NCI-H2107 treated with DMSO at 0.1 percent for 48 hours (cell line): Measurements from ENCODE around the gene EPHB1.

Experiments
- DNase-seq: peaks from one replicate; lab custom pipeline; 2025; ENCODE audit not compliant: unreplicated experiment; lab: John Stamatoyannopoulos, UW

The EPHB1 gene

GRCh38 chr3:135272026-135272669 is 477.1 kb downstream of the EPHB1 start:
- peak; percentile 90 for DNase-seq

- DNase-seq = no peak
Observed at GRCh38 chr3:135292162-135292561, 497.1 kb downstream of the EPHB1 start.

DNA sequence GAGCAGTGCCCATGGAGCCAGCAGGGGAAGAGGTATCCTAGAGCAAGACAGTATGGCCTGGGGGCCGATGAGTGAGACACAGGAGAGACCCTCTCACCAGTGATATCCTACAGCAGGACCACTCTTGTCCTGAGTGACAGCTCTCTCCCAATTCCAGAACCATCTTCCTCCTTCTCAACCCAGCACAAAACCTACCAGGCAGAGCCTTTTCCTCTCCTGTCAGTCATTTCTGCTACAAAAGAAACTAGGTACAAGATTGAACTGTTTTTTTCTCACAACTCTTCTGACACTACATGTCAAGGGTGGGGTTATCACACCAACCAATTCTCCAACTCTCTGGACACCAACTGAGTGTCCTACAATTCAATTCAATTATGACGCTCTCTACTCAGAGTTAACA is 506.6 kb downstream of the EPHB1 start:
- DNase-seq = no peak

DNA sequence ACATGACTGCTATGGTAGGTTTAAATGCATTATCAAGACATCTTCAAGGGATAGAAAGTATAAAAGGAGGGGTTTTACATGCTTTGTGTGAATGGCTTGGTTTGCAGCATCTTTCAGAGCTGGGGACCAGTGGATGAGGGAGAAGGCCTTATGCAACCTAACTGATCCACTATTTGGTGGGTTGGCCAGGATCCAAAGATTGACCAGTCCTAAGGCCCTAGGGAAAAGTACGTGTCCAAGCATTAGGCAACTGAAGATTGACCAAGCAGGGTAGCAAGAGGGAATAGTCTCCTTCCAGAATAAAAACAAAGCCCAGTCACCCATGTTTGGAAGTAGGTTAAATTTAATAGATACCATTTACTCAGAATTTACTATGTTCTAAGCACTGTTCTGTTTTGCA is 509.3 kb downstream of the EPHB1 start:
- DNase-seq = no peak
